ENCODE data around the gene PDCD4. TPM values are rescaled to one million over a fixed set of nuclear protein-coding genes. Genes with fewer than 3 reads are reported as not detected.
A peak's percentile ranks its signal among the peaks of the same experiment; 100 is the strongest.

PDCD4 gene
- total RNA-seq, 4 donors from 2014 or later, result 98.3 to 724 (median 511) TPM

GRCh38 chr10:110857265-110858171, 14.2 kb upstream of the PDCD4 start:
- peak overlapping the region in 1 of 4 donors; percentile 2 for H3K4me3 ChIP-seq
- in situ Hi-C loops (cut with MboI; ENCODE audit: low pct_ligation_motif_present in 1 of 4, low pct_unique_long_range_greater_than_20kb in 1 of 4, low sequenced_read_pairs in 3 of 4), result no loop called here
- H3K27ac ChIP-seq, result peak overlapping the region; percentile 85 to 95 (median 88)
- H3K36me3 ChIP-seq, result no peaks in the 10 kb centered on the region
- peaks cover 38 to 73% (median 49%) of the 10 kb centered on the region in 4 donors for H3K4me1 ChIP-seq
- WGBS, 2 donors (ENCODE audit: low coverage in 1 of 2), result 27 to 31% methylated on average over 2 to 12 of the region's 12 CpGs
- intact Hi-C loops (cut with DNase I; ENCODE audit: low total_unique reads), result no loop called here
- no peaks in the 10 kb centered on the region for H3K27me3 ChIP-seq
- TF ChIP-seq EP300 (IDR thresholded peaks at IDR 0.05; ENCODE audit: low read depth) (peak; percentile 49), POLR2A (IDR thresholded peaks at IDR 0.05) (peak; percentile 47), CTCF (IDR thresholded peaks at IDR 0.05) (peak in 1 of 5 experiments; percentile 60), POLR2AphosphoS5 (IDR thresholded peaks at IDR 0.05) (peak; percentile 18 to 88 (median 82))
- DNase-seq, result peak; percentile 71
- H3K9me3 ChIP-seq, result no peaks in the 10 kb centered on the region

- H3K4me1 ChIP-seq, result peaks cover 32 to 70% (median 46%) of the 10 kb centered on the region in 4 donors
- peak; percentile 66 for DNase-seq
These were observed 13.3 kb upstream of the PDCD4 start for GRCh38 chr10:110858297-110858934.

DNA sequence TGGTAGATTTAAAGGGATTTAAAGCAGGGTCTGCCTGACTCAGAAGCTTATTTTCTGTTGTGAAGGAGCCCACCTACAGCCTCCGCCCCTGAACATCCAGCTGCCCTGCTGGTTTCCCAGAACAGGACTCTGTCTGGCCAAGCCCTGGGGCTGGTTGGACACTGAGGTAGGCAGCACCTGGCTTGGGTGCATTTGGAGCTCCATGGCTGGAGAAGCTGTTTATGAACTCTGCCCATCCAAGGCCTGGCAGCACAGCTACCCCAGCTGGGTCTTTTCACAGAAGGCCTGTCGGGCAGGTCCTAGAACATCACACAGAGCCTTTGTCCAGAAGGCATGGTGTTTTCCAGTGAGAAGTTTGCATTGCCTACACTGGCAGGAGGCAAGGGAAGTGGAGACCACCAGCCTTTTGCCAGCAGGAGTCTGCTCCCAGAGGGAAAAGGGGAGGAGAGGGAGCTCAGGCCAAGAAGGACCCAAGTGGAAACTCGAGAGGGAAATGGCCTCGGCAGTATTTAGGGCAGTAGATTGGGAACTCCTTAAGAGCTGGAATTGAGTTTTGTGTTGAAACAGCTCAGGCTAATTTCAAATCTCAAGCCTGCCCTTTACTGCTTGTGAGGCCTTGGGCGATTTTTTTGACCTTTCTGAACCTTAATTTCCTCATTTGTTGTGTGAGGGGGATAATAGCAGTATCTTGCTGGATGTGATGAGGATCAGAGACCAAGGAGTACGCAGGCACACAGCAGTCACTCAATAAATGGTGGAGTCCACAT, 12.3 kb upstream of the PDCD4 start:
- no peaks in the 10 kb centered on the region for H3K27me3 ChIP-seq
- H3K4me1 ChIP-seq, result peaks cover 42 to 74% (median 54%) of the 10 kb centered on the region in 4 donors
- 67 to 71% methylated on average over 2 to 6 of the region's 6 CpGs for WGBS, 2 donors (ENCODE audit: low coverage in 1 of 2)
- in situ Hi-C loops (cut with MboI; ENCODE audit: low pct_ligation_motif_present in 1 of 4, low pct_unique_long_range_greater_than_20kb in 1 of 4, low sequenced_read_pairs in 3 of 4) (no loop called here), intact Hi-C loops (cut with DNase I; ENCODE audit: low total_unique reads) (no loop called here)
- DNase-seq, result no peak
- H3K27ac ChIP-seq, result peak overlapping the region; percentile 85 to 95 (median 88)
- no peak for TF ChIP-seq POLR2A (IDR thresholded peaks at IDR 0.05)
- TF ChIP-seq CTCF (IDR thresholded peaks at IDR 0.05), result no peak
- no peak for TF ChIP-seq EP300 (IDR thresholded peaks at IDR 0.05; ENCODE audit: low read depth)
- no peak for TF ChIP-seq POLR2AphosphoS5 (IDR thresholded peaks at IDR 0.05)
- H3K36me3 ChIP-seq, result no peaks in the 10 kb centered on the region
- no peaks in the 10 kb centered on the region for H3K9me3 ChIP-seq
- no peak overlapping the region for H3K4me3 ChIP-seq

More at GRCh38 chr10:110858297-110858934, 13.3 kb upstream of the PDCD4 start:
- intact Hi-C loops (cut with DNase I; ENCODE audit: low total_unique reads) (no loop called here), in situ Hi-C loops (cut with MboI; ENCODE audit: low pct_ligation_motif_present in 1 of 4, low pct_unique_long_range_greater_than_20kb in 1 of 4, low sequenced_read_pairs in 3 of 4) (no loop called here)
- Histone ChIP-seq H3K27ac (peak overlapping the region; percentile 85 to 95 (median 88)), H3K4me3 (peak overlapping the region in 1 of 4 donors; percentile 2), H3K9me3 (no peaks in the 10 kb centered on the region), H3K36me3 (no peaks in the 10 kb centered on the region), H3K27me3 (no peaks in the 10 kb centered on the region)
- TF ChIP-seq EP300 (IDR thresholded peaks at IDR 0.05; ENCODE audit: low read depth) (peak; percentile 74), POLR2AphosphoS5 (IDR thresholded peaks at IDR 0.05) (peak; percentile 31 to 84 (median 76)), CTCF (IDR thresholded peaks at IDR 0.05) (no peak), POLR2A (IDR thresholded peaks at IDR 0.05) (peak; percentile 53)
- 52% methylated on average over 1 of the region's 1 CpG; no CpG with 5 or more reads in 1 of the 2 donors for WGBS, 2 donors (ENCODE audit: low coverage in 1 of 2)

All from transverse colon (tissue), 4 donors.